22Rv1 (cell line): ENCODE data around the gene TLCD5.

Experiments
- H3K27ac ChIP-seq: fragments of 450-650 bp; 2 replicates; pipeline ENCODE4 v1.5.1; 2017
- ZFX ChIP-seq: fragments of 450-650 bp; IDR thresholded peaks from 2 replicates; pipeline ENCODE4 v1.6.1; 2017; ENCODE audit warnings: antibody characterized with exemption, borderline replicate concordance
- TF ChIP-seq, protein P1 (sequence below): fragments of 450-650 bp; IDR thresholded peaks from 2 replicates; pipeline ENCODE4 v1.5.1; 2017; ENCODE audit warnings: mild to moderate bottlenecking

TLCD5 gene

DNA sequence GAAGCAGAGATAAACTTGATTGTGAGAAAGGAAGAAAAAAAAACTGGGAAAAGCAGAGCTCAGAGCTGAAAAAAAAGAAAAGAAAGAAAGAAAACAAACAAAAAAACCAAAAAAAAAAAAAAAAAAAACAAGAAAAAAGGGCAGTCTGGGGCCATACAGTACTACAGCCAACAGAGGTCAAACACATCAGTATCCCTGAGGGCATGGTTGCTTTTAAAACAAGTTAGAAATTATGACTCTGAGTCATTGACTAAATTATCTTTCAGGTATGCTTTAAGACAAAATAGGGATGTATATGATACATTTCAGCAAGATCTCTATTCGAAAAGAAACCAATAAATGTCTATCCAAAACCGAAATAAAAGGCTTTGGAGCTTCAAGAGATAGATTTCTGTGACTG, 37.1 kb upstream of the TLCD5 start:
- TF ChIP-seq, protein P1, sequence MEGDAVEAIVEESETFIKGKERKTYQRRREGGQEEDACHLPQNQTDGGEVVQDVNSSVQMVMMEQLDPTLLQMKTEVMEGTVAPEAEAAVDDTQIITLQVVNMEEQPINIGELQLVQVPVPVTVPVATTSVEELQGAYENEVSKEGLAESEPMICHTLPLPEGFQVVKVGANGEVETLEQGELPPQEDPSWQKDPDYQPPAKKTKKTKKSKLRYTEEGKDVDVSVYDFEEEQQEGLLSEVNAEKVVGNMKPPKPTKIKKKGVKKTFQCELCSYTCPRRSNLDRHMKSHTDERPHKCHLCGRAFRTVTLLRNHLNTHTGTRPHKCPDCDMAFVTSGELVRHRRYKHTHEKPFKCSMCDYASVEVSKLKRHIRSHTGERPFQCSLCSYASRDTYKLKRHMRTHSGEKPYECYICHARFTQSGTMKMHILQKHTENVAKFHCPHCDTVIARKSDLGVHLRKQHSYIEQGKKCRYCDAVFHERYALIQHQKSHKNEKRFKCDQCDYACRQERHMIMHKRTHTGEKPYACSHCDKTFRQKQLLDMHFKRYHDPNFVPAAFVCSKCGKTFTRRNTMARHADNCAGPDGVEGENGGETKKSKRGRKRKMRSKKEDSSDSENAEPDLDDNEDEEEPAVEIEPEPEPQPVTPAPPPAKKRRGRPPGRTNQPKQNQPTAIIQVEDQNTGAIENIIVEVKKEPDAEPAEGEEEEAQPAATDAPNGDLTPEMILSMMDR, result no peak
- TF ChIP-seq ZFX, result no peak
- H3K27ac ChIP-seq, result no peak overlapping the region

DNA sequence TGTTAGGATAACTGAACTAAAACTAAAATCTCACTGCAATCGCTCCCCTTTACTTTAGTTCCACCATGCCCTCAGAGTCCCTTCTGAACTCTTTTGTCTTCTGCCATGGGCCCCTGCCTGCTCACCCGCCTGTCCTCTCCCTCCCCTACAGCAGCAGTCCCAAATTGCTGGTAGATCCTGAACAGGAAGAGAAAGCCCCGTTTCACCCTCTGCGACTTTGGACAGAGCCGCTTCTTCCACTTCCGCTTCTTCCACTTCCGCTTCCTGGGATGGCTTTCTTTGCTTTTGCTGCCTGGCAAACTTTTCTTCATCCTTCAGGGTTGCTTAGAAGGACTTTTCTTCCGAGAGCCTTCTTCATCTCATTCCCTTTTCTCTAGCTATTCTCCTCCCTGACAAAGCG, 35.7 kb upstream of the TLCD5 start:
- H3K27ac ChIP-seq, result no peak overlapping the region
- TF ChIP-seq, protein P1, result no peak
- TF ChIP-seq ZFX, result no peak

DNA sequence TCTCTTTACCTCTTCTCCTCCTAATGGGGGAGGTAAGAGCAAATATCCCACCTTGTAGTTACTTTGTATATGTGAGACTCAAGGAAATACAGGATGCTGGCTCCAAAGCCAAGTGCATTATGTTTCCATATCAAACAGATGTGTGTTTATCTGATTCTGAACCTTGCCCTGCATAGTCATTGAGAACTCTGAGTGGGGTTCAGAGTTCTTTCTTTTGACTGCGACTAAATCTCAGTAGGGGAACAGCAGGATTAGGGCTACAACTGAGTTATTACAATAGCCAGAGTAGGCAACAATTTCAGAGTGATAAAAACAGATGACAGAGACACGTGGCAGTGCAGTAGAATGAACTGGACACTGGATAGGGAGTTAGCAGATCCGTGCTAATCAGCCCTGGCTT, 34.1 kb upstream of the TLCD5 start:
- no peak overlapping the region for H3K27ac ChIP-seq
- no peak for TF ChIP-seq ZFX
- TF ChIP-seq, protein P1, result no peak

DNA sequence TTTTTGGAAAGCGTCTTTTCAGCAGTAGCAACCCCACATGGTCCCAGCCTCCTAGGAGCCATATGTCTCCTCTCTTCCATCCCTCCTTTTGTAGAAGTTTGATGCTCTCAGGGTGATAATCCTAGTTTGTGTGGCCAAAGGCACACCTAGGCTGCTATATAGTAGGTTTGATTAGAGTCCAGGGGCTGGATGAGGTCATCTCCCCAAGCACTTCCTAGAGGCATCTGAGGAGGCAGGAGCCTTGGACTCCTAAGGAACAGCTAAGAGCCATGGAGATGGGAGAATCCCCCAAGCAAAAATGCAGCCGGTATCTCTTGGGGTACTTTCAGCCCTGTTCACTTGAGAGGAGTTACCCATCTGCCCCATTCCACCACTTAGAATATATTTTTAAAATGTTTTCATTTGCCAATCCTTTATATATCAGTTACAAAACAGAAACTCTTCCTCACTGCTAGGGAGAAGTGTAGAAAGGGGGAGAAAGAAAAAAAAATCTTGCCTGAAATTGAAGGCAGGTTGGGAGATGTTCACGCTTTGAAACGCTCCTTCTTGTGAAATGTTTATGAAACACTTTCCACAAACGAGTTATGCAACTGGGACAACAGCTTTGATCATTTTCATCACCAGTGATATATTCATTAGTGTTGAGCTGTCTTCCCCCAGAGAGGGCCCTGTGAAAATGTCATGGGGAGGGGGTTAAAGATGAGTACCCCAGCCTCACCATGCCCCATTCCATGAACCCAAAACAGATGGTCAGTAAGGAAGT, 31.9 kb upstream of the TLCD5 start:
- no peak for TF ChIP-seq ZFX
- TF ChIP-seq, protein P1, result no peak
- H3K27ac ChIP-seq, result no peak overlapping the region

DNA sequence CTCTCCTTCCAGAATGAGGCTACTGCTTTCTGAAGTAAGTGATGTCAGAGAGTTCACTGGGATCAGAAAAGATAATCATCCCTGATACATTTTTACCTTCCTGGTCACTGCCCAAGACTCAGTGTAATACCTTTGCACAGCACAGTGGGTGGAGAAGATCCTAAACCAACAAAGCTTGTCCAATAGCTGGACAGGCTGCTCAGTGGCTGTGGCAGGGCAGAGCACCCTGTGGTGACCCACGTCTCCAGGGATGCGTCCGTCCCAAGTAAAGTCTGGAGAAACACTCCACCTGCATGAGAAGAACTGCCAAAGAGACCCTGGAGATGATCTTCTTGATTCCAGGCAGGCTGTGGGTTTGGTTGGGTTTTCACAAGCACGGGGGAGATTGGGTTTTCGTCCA, 31.0 kb upstream of the TLCD5 start:
- TF ChIP-seq, protein P1, result no peak
- TF ChIP-seq ZFX, result no peak
- H3K27ac ChIP-seq, result no peak overlapping the region

DNA sequence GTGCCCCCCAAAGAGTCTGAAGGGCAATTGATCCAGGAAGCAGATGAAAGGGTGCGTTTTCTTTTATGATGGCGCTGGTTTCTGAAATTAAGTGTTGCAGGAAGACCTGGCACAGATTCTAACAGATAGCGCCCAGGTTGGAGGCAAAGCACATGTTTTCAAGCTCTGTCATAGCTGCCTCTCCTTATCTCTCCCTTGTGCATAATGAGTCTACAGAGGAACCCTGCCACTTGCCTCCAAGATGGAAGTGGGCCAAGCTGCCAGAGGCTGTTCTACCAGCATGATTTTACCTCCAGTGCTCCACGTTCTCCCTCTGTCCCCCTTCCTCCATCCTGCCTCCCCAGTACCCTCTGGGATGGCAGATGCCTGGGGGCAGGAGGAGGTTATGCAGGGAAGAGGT, 30.0 kb upstream of the TLCD5 start:
- H3K27ac ChIP-seq, result no peak overlapping the region

DNA sequence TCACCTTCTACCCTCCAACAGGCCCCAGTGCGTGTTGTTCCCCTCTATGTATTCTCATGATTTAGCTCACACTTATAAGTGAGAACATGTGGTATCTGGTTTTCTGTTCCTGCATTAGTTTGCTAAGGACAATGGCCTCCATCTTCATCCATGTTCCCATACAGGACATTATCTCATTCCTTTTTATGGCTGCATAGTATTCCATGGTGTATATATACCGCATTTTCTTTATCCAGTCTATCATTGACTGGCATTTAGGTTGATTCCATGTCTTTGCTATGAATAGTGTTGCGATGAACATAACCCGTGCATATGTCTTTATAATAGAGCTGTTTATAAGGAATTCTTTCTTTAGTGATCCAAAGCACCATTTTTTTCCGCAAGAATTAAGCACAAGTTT, 28.5 kb upstream of the TLCD5 start:
- no peak overlapping the region for H3K27ac ChIP-seq
- TF ChIP-seq, protein P1, result no peak
- no peak for TF ChIP-seq ZFX

More for the DNA sequence above, 30.0 kb upstream of the TLCD5 start:
- TF ChIP-seq, protein P1, result no peak
